H1 (cell line): ENCODE measurements around the gene CDK5. TPM values are rescaled to one million over a fixed set of nuclear protein-coding genes. Genes with fewer than 3 reads are reported as not detected.

ENCODE experiments used
- CTCF ChIA-PET: fragments of 300-600 bp; sonication (Branson Sonifier 250); formaldehyde crosslinking; loops from one replicate; lab custom pipeline; 2021; ENCODE audit not compliant: partially characterized antibody; lab: Charles Lee
- POLR2A ChIA-PET: fragments of 300-600 bp; sonication (Branson Sonifier 250); formaldehyde crosslinking; loops from one replicate; lab custom pipeline; 2021; ENCODE audit warnings: inconsistent platforms; ENCODE audit not compliant: partially characterized antibody; lab: Charles Lee
- DNase-seq, 2 experiments: peaks; one replicate each; pipeline versions ENCODE4 v3.0.0 to v3.0.0-alpha.2; 2010 to 2022; ENCODE audit warnings: low spot score in 2 of 2, low read depth in 1 of 2, mixed read lengths in 1 of 2
- FAIRE-seq: peaks from 2 replicates; lab custom pipeline; 2011; peaks lifted over from hg19 to GRCh38; lab: Jason Lieb, UNC
- H2AFZ ChIP-seq: 2 replicates; pipeline ENCODE4 v1.8.1; 2012; ENCODE audit warnings: low read length, inconsistent platforms
- H2AK5ac ChIP-seq: 2 replicates; pipeline ENCODE4 v1.6.1; 2013; ENCODE audit warnings: low read depth, low read length
- H2BK120ac ChIP-seq: replicated peaks from 2 replicates; pipeline ENCODE3; 2013; ENCODE audit warnings: low read depth, low read length, inconsistent platforms
- H2BK12ac ChIP-seq: 2 replicates; pipeline ENCODE4 v1.6.1; 2013; ENCODE audit warnings: low read depth, low read length
- H2BK15ac ChIP-seq: 2 replicates; pipeline ENCODE4 v1.6.1; 2013; ENCODE audit warnings: low read length
- H2BK20ac ChIP-seq: 2 replicates; pipeline ENCODE4 v1.6.1; 2013; ENCODE audit warnings: low read length
- H2BK5ac ChIP-seq: 2 replicates; pipeline ENCODE4 v1.6.1; 2013; ENCODE audit warnings: low read depth, low read length
- H3K14ac ChIP-seq: 2 replicates; pipeline ENCODE4 v1.6.1; 2013; ENCODE audit warnings: inconsistent platforms; ENCODE audit not compliant: insufficient read length
- H3K18ac ChIP-seq: 2 replicates; pipeline ENCODE4 v1.6.1; 2013; ENCODE audit warnings: low read length; ENCODE audit errors: extremely low read depth
- H3K23ac ChIP-seq: 2 replicates; pipeline ENCODE4 v1.6.1; 2013; ENCODE audit warnings: inconsistent platforms; ENCODE audit not compliant: insufficient read length
- H3K23me2 ChIP-seq: 2 replicates; pipeline ENCODE4 v1.6.1; 2013; ENCODE audit warnings: low read depth, low read length
- H3K27ac ChIP-seq: 2 replicates; pipeline ENCODE4 v1.6.1; 2011; ENCODE audit warnings: low read depth, low read length, inconsistent platforms
- H3K27me3 ChIP-seq, 4 experiments: replicated peaks in 1 of 4; 1 replicate in 1 of 4; 2 replicates in 3 of 4; pipeline versions ENCODE4 v1.6.1 to v1.8.1; 2011 to 2013; ENCODE audit warnings: low read length in 3 of 4, mild to moderate bottlenecking in 3 of 4, inconsistent platforms in 2 of 4, mixed read lengths in 2 of 4, moderate library complexity in 1 of 4; ENCODE audit not compliant: control insufficient read depth in 3 of 4, insufficient read depth in 3 of 4; ENCODE audit errors: extremely low read depth in 1 of 4
- H3K36me3 ChIP-seq, 4 experiments: 2 replicates each; pipeline versions ENCODE4 v1.6.1 to v1.8.1; 2011 to 2013; ENCODE audit warnings: mild to moderate bottlenecking in 4 of 4, low read length in 3 of 4, moderate library complexity in 2 of 4, control low read depth in 1 of 4, inconsistent platforms in 1 of 4; ENCODE audit not compliant: insufficient read depth in 4 of 4, control insufficient read depth in 2 of 4
- H3K4ac ChIP-seq: replicated peaks from 2 replicates; pipeline ENCODE3; 2013; ENCODE audit warnings: low read length, low read depth, mixed read lengths, inconsistent platforms; ENCODE audit not compliant: insufficient read length
- H3K4me1 ChIP-seq, 4 experiments: replicated peaks in 1 of 4; 1 replicate in 1 of 4; 2 replicates in 3 of 4; pipeline versions ENCODE4 v1.6.1 to v1.8.1; 2011 to 2013; ENCODE audit warnings: low read length in 3 of 4, inconsistent platforms in 2 of 4, mixed read lengths in 1 of 4; ENCODE audit not compliant: insufficient read depth in 4 of 4, control insufficient read depth in 3 of 4
- H3K4me2 ChIP-seq, 2 experiments: 2 replicates each; pipeline versions ENCODE4 v1.6.1 to v1.8.1; 2011 to 2013; ENCODE audit warnings: low read depth in 2 of 2, low read length in 2 of 2, control low read depth in 1 of 2, inconsistent platforms in 1 of 2, mild to moderate bottlenecking in 1 of 2; ENCODE audit not compliant: insufficient read depth in 1 of 2
- H3K4me3 ChIP-seq, 4 experiments: fragments of 200-600, 300-600 bp in 1 of 4; sonication (generic), shearing (Covaris generic), sonication (Bioruptor Twin) in 1 of 4; 2 replicates each; pipeline versions ENCODE4 v1.5.1 to v1.8.1; 2011 to 2016; ENCODE audit warnings: low read length in 4 of 4, low read depth in 3 of 4, control low read depth in 2 of 4, inconsistent platforms in 2 of 4, mild to moderate bottlenecking in 2 of 4, mixed read lengths in 1 of 4, moderate library complexity in 1 of 4; ENCODE audit not compliant: insufficient read depth in 2 of 4; ENCODE audit errors: extremely low read depth in 1 of 4
- H3K56ac ChIP-seq: replicated peaks from 2 replicates; pipeline ENCODE3; 2013; ENCODE audit warnings: low read depth, mild to moderate bottlenecking, mixed read lengths, low read length, inconsistent platforms; ENCODE audit not compliant: insufficient read length
- H3K79me1 ChIP-seq: 2 replicates; pipeline ENCODE4 v1.6.1; 2013; ENCODE audit warnings: low read depth, low read length, control low read depth
- H3K79me2 ChIP-seq, 2 experiments: 2 replicates each; pipeline versions ENCODE4 v1.6.1 to v1.8.1; 2012 to 2013; ENCODE audit warnings: low read length in 2 of 2, mild to moderate bottlenecking in 2 of 2, inconsistent platforms in 1 of 2; ENCODE audit not compliant: insufficient read depth in 2 of 2, control insufficient read depth in 1 of 2
- H3K9ac ChIP-seq, 4 experiments: replicated peaks in 1 of 4; 1 replicate in 1 of 4; 2 replicates in 3 of 4; pipeline versions ENCODE4 v1.6.1 to v1.8.1; 2011 to 2013; ENCODE audit warnings: low read depth in 3 of 4, low read length in 3 of 4, control low read depth in 2 of 4, mild to moderate bottlenecking in 2 of 4, moderate library complexity in 2 of 4, inconsistent platforms in 1 of 4; ENCODE audit errors: extremely low read depth in 1 of 4
- H3K9me3 ChIP-seq, 2 experiments: 2 replicates each; pipeline versions ENCODE4 v1.6.1 to v1.8.1; 2012 to 2013; ENCODE audit warnings: mild to moderate bottlenecking in 2 of 2, moderate library complexity in 2 of 2, control low read depth in 1 of 2, inconsistent platforms in 1 of 2, low read depth in 1 of 2, low read length in 1 of 2, mixed read lengths in 1 of 2; ENCODE audit not compliant: insufficient read depth in 2 of 2
- H4K20me1 ChIP-seq, 2 experiments: replicated peaks in 1 of 2; 2 replicates each; pipeline versions ENCODE3 to v1.8.1; 2011 to 2013; ENCODE audit warnings: inconsistent platforms in 2 of 2, low read length in 2 of 2, mild to moderate bottlenecking in 1 of 2; ENCODE audit not compliant: insufficient read depth in 2 of 2, control insufficient read depth in 1 of 2
- H4K5ac ChIP-seq: 2 replicates; pipeline ENCODE4 v1.6.1; 2013; ENCODE audit warnings: low read length, low read depth, mixed read lengths, inconsistent platforms; ENCODE audit not compliant: insufficient read length
- H4K8ac ChIP-seq: 2 replicates; pipeline ENCODE4 v1.8.0; 2013; ENCODE audit warnings: mild to moderate bottlenecking, moderate library complexity, low read length, inconsistent platforms; ENCODE audit not compliant: insufficient read depth; ENCODE audit errors: extremely low read depth
- H4K91ac ChIP-seq: replicated peaks from 2 replicates; pipeline ENCODE3; 2013; ENCODE audit warnings: low read length, mixed read lengths, inconsistent platforms; ENCODE audit not compliant: insufficient read length
- CHD2 ChIP-seq: IDR thresholded peaks from 2 replicates; pipeline ENCODE4 v1.6.1; 2012; ENCODE audit warnings: low read length, improper control_type of control experiment
- NANOG ChIP-seq: IDR thresholded peaks from 2 replicates; pipeline ENCODE4 v1.6.1; 2011; ENCODE audit warnings: low read length, low read depth, mild to moderate bottlenecking, inconsistent platforms; ENCODE audit not compliant: insufficient read depth, poor library complexity, severe bottlenecking
- POLR2A ChIP-seq, 2 experiments: IDR thresholded peaks; 1 replicate in 1 of 2; 2 replicates in 1 of 2; pipeline ENCODE4 v1.6.1; 2011; ENCODE audit warnings: low read depth in 2 of 2, low read length in 2 of 2, mild to moderate bottlenecking in 2 of 2; ENCODE audit errors: control extremely low read depth in 1 of 2
- RAD21 ChIP-seq, 2 experiments: IDR thresholded peaks in 1 of 2; conservative IDR thresholded peaks in 1 of 2; 2 replicates each; pipeline ENCODE4 v1.6.1; 2011; ENCODE audit warnings: low read depth in 2 of 2, low read length in 2 of 2, improper control_type of control experiment in 1 of 2, inconsistent platforms in 1 of 2, mild to moderate bottlenecking in 1 of 2, moderate library complexity in 1 of 2
- SUZ12 ChIP-seq: fragments of 200-600 bp; sonication (generic); IDR thresholded peaks from 2 replicates; pipeline ENCODE4 v1.6.1; 2012; ENCODE audit warnings: mild to moderate bottlenecking, inconsistent platforms, low read length, moderate library complexity, mixed read lengths
- ZNF274 ChIP-seq: IDR thresholded peaks from 2 replicates; pipeline ENCODE4 v1.7.0; 2012; ENCODE audit warnings: low read length, borderline replicate concordance; ENCODE audit errors: extremely low read depth
- WGBS, 2 experiments: shearing (Covaris generic) in 1 of 2; methylation state at CpG; one replicate each; pipeline versions ENCODE4 v1.1.6 to v1.1.7; 2013 to 2015; ENCODE audit warnings: low lambda C conversion rate in 2 of 2, mixed read lengths in 2 of 2, inconsistent platforms in 1 of 2, low coverage in 1 of 2, missing lambda C conversion rate in 1 of 2; ENCODE audit not compliant: insufficient replicate concordance in 2 of 2, insufficient coverage in 1 of 2, insufficient read length in 1 of 2; ENCODE audit errors: extremely low coverage in 1 of 2, missing lambda C conversion rate in 1 of 2; 5-methylcytosine and 5-hydroxymethylcytosine counted together
- polyA plus RNA-seq, 7 experiments: library from polyadenylated mRNA; depleted of rRNA in 3 of 7; stranded (reverse) in 5 of 7; unstranded in 2 of 7; fragments of >200 nt in 5 of 7; fragments of 200-250 nt in 2 of 7; gene quantifications; 1 replicate in 5 of 7; 2 replicates in 1 of 7; 4 replicates in 1 of 7; pipeline versions ENCODE4 v1.2.1 to v1.2.3, GENCODE V29; 2011 to 2013; ENCODE audit warnings: missing spikeins in 2 of 7, mixed read lengths in 2 of 7
- total RNA-seq: library from RNA; stranded (reverse); fragmentation: NEBNext Ultra II Directional; extraction: Animal tissue kit (Norgen Biotek cat#: 25700); gene quantifications from 2 replicates; pipeline ENCODE4 v1.2.1, GENCODE V29; 2021
- TF ChIP-seq, protein P1 (sequence below): IDR thresholded peaks from 2 replicates; pipeline ENCODE4 v1.6.1; 2012; ENCODE audit warnings: inconsistent platforms
- TF ChIP-seq, protein P2 (sequence below): IDR thresholded peaks from 2 replicates; pipeline ENCODE4 v1.6.1; 2012; ENCODE audit warnings: low read length, inconsistent platforms

CDK5 gene
- total and polyA plus RNA-seq, 2 of the 8 experiments (the other 6 are each of a cell fraction or from before 2014, with no cell fraction given): 22.8 to 37.2 TPM

DNA sequence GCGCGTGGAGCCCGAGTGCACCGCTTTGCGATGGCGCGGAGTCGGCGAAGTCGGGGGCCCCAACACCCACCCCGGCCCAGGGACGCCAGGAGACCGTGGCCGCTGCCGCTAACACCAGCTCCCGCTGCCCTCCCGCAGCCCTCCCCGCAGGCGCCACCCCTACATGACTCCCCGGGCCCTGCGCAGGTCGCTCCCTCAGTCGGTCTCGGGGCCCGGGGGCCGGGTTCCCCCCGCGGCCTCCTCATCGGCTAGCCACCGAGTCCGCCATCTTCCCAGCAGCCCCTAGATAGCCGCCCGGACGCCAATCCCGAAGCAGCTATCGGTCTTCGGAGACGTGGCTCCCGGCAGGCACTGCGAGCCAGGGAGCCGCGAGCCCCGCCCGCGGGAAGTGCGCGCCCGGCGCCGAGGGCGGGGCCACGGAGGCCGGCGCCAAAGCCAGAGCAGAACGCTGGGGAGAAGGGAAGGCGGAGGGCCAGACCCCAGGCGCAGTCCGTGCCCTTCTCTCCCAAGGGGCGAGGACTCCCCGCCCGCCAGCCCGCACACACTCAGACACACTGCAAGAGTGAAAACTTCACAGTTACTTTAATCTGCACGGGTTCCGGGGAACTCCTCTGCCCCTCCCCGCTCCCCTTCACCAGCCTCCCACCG lies 22.9 kb upstream of the CDK5 start, which contains the start of gene FASTK:
FASTK (minus strand) TSS at position 288 of the 648 bp plus-strand sequence; CDS start at position 245, 43 bp downstream.
- Histone ChIP-seq H3K14ac (no peak within 1 kb of the TSS), H3K18ac (peak within 1 kb of the TSS; percentile 78), H2BK5ac (peak within 1 kb of the TSS; percentile 71; the same call in 1 of the 2 replicates), H2BK120ac (peak within 1 kb of the TSS; percentile 59), H3K9ac (peak within 1 kb of the TSS; percentile 86 to 89 (median 88)), H3K23ac (no peak within 1 kb of the TSS), H3K9me3 (no peaks in the 10 kb centered on the region), H3K27me3 (peaks cover 0 to 7% (median 5%) of the 10 kb centered on the region in 4 experiments; a peak in 5 of 7 replicates), H4K8ac (peak within 1 kb of the TSS; percentile 93), H3K4me1 (peaks cover 3 to 43% (median 27%) of the 10 kb centered on the region in 4 experiments), H2AFZ (no peak within 1 kb of the TSS), H3K79me2 (peaks cover 0 to 10% of the 10 kb centered on the region in 2 experiments; a peak in 1 of 4 replicates), H3K4me2 (peak within 1 kb of the TSS; percentile 95 to 100), H4K20me1 (peaks cover 16 to 18% of the 10 kb centered on the region in 2 experiments), H3K79me1 (peaks cover 12% of the 10 kb centered on the region), H2BK15ac (peak within 1 kb of the TSS; percentile 97), H3K56ac (peak within 1 kb of the TSS; percentile 73), H3K4ac (peak within 1 kb of the TSS; percentile 88), H2BK12ac (0 out of 2 replicates have a peak within 1 kb of the TSS, but pooled peaks have one; percentile 17), H4K91ac (peak within 1 kb of the TSS; percentile 92), H3K27ac (peak within 1 kb of the TSS; percentile 76), H2BK20ac (no peak within 1 kb of the TSS), H3K23me2 (peaks cover 22% of the 10 kb centered on the region), H3K4me3 (peak within 1 kb of the TSS; percentile 79 to 94 (median 88)), H3K36me3 (peaks cover 0 to 7% (median 5%) of the 10 kb centered on the region in 4 experiments; a peak in 7 of 8 replicates), H4K5ac (peak within 1 kb of the TSS; percentile 86), H2AK5ac (no peak within 1 kb of the TSS)
- WGBS, 2 experiments: 2% methylated on average over 36 of the region's 66 CpGs; no CpG with 5 or more reads in 1 of the 2 experiments
- CTCF ChIA-PET: interaction anchor here (1.0 to 6.0 kb wide), 4 partner anchors 23 to 63 kb away, joined by 3 to 23 read pairs (median 3); partner anchors contain the start of gene CDK5
- FAIRE-seq: no peak
- DNase-seq: peak in 1 of 2 experiments; percentile 88
- POLR2A ChIA-PET: interaction anchor here (0.8 to 2.5 kb wide), 10 partner anchors 13 to 83 kb away, joined by 3 to 17 read pairs (median 4); no protein-coding TSS in a partner anchor
- TF ChIP-seq NANOG (no peak), CHD2 (no peak), POLR2A (IDR thresholded peaks at IDR 0.05; ENCODE audit: control extremely low read depth in 1 of 2, low read depth in 2 of 2, low read length in 2 of 2) (peak in 1 of 2 experiments; percentile 62; a peak in 2 of 3 replicates), SUZ12 (no peak), RAD21 (IDR thresholded peaks at IDR 0.05 in 1 of 2, conservative IDR thresholded peaks at IDR 0.05 in 1 of 2; ENCODE audit: low read depth in 2 of 2, low read length in 2 of 2) (no peak), ZNF274 (no peak)
- TF ChIP-seq, protein P1, sequence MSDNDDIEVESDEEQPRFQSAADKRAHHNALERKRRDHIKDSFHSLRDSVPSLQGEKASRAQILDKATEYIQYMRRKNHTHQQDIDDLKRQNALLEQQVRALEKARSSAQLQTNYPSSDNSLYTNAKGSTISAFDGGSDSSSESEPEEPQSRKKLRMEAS: peak; percentile 20; the same call in 1 of the 2 replicates
- TF ChIP-seq, protein P2, sequence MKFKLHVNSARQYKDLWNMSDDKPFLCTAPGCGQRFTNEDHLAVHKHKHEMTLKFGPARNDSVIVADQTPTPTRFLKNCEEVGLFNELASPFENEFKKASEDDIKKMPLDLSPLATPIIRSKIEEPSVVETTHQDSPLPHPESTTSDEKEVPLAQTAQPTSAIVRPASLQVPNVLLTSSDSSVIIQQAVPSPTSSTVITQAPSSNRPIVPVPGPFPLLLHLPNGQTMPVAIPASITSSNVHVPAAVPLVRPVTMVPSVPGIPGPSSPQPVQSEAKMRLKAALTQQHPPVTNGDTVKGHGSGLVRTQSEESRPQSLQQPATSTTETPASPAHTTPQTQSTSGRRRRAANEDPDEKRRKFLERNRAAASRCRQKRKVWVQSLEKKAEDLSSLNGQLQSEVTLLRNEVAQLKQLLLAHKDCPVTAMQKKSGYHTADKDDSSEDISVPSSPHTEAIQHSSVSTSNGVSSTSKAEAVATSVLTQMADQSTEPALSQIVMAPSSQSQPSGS: no peak
